Right hindlimb (tissue), 1 donor: ENCODE data around the gene KRT33B.
"Not testable (repeated sequence)": the region's sequence is repeated elsewhere in the genome, so short reads cannot be mapped to it uniquely, and the experiment has no call there.

Experiments
- DNase-seq: peaks from one replicate; pipeline ENCODE4 v3.0.0-alpha.2; 2018

Gene KRT33B

GRCh38 chr17:41393294-41393693, 23.7 kb upstream of the KRT33B start:
- DNase-seq: no peak

GRCh38 chr17:41392278-41392677, 22.7 kb upstream of the KRT33B start:
- DNase-seq: no peak

GRCh38 chr17:41391535-41391934, 21.9 kb upstream of the KRT33B start:
- DNase-seq: no peak

- no peak for DNase-seq
Measured at GRCh38 chr17:41390411-41390938, 20.9 kb upstream of the KRT33B start.

- DNase-seq: no peak
Measured at GRCh38 chr17:41387670-41388069, 18.1 kb upstream of the KRT33B start.

GRCh38 chr17:41386227-41386626, 16.6 kb upstream of the KRT33B start:
- no peak for DNase-seq

- no peak for DNase-seq
Measured at GRCh38 chr17:41383690-41384089, 14.1 kb upstream of the KRT33B start.

GRCh38 chr17:41382394-41382793, 12.8 kb upstream of the KRT33B start:
- no peak for DNase-seq

GRCh38 chr17:41381943-41382342, 12.3 kb upstream of the KRT33B start, which contains the start of gene KRT34:
KRT34 (minus strand) TSS chr17:41382306; CDS start chr17:41382246, 60 bp downstream.
- DNase-seq: not testable (repeated sequence)

- not testable (repeated sequence) for DNase-seq
Measured at GRCh38 chr17:41380091-41380490, 10.5 kb upstream of the KRT33B start.

- no peak for DNase-seq
Measured at GRCh38 chr17:41377546-41377945, 7.9 kb upstream of the KRT33B start.

GRCh38 chr17:41369023-41369422, 590 bp downstream of the KRT33B start:
- no peak for DNase-seq

- no peak for DNase-seq
Measured at GRCh38 chr17:41367426-41368075, 2.1 kb downstream of the KRT33B start.

GRCh38 chr17:41366070-41366469, 3.5 kb downstream of the KRT33B start:
- no peak for DNase-seq

- DNase-seq: no peak
Measured at GRCh38 chr17:41363881-41364280, 5.7 kb downstream of the KRT33B start.

GRCh38 chr17:41360296-41360995, 9.2 kb downstream of the KRT33B start:
- no peak for DNase-seq

GRCh38 chr17:41354536-41354935, 15.1 kb downstream of the KRT33B start:
- DNase-seq: no peak

GRCh38 chr17:41352597-41353366, 16.8 kb downstream of the KRT33B start:
- no peak for DNase-seq

GRCh38 chr17:41351177-41351576, 18.4 kb downstream of the KRT33B start:
- DNase-seq: no peak

- DNase-seq: not testable (repeated sequence)
Measured at GRCh38 chr17:41350381-41350878, 19.2 kb downstream of the KRT33B start, which contains the start of gene KRT33A. KRT33A (minus strand) TSS chr17:41350828; CDS start chr17:41350767, 61 bp downstream.

GRCh38 chr17:41347869-41348760, 21.5 kb downstream of the KRT33B start:
- DNase-seq: no peak

GRCh38 chr17:41346421-41346820, 23.2 kb downstream of the KRT33B start:
- DNase-seq: not testable (repeated sequence)
